Amniotic stem cell (primary cell): ENCODE data around the gene COL15A1.

ENCODE experiments used
- DNase-seq: peaks from one replicate; lab custom pipeline; 2025; lab: John Stamatoyannopoulos, UW

The COL15A1 gene

DNA sequence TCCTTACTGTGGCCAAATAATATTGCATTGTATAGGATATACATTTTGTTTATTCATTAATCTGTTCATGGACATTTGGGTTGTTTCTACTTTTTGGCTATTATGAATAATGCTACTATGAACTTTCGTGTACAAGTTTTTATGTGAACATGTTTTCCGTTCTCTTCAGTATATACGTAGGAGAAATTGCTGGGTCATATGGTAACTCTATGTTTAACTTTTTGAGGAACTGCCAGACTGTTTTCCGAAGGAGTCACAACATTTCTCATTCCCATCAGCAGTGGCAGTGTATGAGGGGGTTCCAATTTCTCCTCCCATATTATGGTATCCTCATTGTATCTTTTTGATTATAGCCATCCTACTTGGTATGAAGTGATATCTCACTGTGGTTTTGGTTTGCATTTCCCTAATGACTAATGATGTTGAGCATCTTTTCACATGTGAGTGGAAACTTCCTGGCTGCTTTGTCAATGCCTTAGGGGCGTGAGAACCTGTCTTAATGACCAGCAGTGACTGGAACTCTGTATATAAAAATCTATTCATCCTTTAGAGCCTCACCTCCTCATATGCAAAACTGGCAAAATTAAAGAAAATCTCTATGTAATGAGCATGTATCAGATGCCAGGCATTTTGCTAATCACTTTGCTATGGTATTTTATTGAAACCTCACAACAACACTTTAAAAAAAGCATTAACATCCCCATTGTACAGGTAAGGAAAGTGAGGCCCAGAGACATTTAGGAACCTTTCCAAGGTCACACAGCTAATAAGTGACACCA, 113.4 kb downstream of the COL15A1 start:
- no peak for DNase-seq

DNA sequence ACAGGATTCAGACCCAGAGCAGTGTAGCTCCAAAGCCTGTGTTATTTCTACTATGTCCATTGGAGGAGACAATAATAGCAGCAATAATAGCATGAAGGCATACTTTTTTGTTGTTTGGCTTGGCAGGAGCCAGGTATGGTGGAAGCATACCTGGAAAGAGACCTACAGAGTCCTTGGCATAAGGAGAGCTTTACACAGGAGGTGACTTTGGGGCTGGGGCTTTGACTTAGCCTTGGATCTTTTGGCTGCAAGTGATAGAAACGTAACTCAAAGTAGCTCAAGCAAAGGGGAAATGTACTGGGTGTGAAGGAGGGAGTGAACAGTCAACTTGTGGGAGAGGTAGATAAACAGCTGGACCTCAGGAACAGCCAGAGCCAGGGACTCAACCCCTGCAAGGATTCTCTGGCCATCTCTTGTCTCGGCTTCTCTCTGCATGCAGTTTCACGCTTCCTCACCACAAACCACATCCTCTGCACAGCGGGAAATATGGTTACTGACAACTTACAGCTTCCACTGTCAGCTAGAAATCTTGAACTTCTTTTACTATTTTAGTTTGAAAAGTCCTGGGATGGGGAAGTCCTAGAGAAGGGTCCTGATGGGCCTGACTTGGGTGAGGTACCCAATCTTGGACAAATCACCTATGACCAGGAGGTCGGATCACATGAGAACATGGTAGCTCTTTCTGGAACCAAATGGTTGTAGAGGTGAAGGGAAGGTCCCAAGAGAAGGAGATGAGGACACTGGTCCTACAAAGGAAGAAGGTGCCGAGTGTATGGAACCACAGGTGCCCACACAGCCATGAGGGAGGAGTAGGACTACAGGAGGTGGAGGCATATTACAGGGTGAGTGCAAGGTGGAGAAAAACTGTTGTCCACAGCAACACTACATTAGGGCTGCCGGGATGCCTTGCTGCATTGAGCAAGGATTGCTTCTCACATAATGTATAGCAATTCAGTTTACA, 114.2 kb downstream of the COL15A1 start:
- DNase-seq, result no peak

DNA sequence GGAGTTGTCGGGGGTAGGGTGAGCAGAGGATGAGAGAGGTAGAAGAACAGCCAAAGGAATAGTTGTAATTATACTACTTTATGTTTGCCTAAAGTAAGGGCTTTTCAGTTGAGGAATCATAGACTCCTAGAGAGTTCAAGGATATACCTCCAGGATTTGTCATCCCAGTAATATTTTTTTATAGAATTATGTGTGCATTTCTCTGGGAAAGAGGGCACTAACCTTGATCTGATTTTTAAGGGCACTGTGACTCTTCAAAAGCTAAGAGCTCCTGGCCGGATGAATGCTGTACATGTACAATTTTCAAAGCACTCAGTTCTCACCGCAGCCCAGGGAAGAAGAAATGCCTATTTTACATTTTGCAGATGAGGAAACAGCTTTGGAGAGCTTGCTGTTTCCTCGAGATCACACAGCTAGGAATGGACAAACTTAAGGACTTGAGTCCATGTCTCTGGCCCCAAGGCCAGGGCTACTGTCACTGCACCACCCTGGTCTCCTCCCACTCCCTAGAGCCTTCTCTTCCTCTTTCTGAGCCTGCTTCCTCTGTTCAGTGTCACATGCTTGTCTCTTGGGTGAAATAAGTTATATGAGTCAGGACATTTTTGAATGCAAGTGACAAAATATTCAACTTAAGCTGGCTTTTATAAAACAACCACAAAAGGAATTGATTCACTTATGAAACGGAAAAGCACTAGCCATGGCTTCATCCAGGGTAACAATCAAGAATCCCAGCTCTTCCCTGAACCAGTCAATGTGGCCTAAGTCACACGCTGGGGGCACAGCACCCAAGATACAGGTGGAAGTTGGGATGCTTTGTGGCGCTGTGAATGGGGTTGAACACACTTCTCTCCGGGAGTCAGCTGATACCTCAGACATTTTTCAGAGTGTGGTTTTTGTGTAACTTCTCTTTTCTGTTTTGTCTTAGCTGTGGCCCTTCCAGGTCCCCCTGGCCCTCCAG, 115.5 kb downstream of the COL15A1 start:
- DNase-seq, result no peak

- DNase-seq, result no peak
These were observed 116.9 kb downstream of the COL15A1 start for GRCh38 chr9:99060621-99061020.

DNA sequence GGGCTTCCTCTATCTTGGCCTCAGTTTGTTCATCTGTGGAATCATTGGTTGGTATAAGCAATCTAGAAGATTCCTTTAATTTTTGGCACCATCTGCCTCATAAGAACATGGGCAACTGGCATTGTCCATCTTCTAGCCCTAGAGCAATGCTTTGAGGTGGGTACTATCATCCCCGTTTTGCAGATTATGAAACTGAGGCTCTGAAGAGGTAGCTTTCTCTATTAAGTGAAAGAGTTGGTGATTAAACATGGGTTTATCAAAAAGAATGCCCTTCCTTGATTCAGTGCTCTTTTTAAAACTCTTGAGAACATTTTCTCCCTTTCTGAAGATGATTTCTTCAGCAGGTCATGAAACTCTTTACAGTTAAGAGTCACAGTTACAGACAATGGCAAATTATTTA, 118.8 kb downstream of the COL15A1 start:
- no peak for DNase-seq

DNA sequence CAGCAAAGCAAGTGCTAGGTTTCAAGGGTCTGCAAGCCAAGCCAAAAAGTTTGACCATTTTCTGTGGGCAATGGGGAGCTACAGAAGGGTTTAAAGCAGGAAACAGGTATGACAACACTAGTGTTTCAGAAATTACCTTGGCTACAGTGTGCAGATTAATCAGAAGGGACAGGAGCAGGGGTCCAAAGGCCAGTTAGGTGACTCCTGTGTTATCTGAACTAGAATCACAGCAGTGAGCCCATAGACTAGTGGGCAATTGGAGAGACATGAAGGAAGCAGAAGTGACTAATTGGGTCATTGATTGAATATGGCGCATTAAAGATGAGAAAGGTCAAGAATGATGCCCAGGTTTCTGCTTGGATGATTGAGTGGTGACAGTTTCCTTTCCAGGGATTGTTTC, 119.8 kb downstream of the COL15A1 start:
- no peak for DNase-seq

DNA sequence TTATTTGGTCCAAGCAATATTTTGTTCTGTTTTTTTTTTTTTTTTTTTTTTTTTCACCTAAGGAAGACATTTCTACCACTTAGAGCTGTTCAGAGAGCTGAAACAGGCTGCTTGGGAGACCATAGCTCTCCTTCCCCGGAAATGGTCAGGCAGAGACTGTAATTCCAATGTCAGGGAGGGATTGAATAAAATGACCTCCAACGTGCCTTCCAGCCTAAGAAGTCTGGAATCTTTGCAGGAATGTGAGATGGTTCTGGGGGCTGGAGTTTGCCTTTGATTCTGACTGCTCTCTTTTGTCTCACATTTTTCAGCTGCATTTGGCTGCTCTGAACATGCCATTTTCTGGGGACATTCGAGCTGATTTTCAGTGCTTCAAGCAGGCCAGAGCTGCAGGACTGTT, 122.9 kb downstream of the COL15A1 start:
- DNase-seq, result no peak

DNA sequence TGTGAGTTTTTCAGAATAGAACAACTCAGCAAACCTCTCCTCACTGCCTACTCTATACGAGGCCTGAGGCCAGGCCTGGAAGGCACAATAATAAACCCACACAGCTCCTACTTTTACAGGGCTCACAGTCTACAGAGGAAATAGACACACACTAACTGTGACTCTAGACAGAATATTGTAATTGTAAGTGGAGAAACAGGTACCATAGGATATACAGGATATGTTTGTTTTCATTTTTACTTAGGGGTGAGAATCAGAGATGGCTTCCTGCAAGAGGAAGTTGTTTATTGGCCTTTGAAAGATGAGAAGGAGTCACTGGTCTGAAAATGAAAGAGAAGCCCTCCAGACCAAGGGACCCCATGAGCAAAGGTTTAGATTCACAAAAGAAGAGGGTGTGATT, 125.4 kb downstream of the COL15A1 start:
- DNase-seq, result no peak

- no peak for DNase-seq
These were observed 125.8 kb downstream of the COL15A1 start for GRCh38 chr9:99069546-99069945.

DNA sequence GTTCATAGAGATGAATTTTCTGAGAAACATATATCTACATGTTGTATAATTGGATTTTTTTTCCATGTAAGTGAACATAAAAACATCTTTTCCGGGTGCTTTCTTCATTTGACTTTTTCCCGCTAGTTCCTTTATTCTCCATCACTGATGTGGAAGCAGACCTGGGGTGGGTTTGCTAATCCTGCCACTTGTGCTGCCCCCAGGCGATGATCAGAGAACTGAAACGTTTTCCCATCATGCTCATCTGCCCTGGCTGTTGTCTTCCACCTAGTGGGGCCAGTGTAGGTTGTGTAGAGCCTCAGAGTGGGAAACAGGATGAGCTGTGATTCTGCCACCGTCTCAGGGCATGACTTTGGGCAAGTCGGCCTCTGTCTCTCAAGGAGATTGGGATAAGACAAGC, 127.0 kb downstream of the COL15A1 start:
- DNase-seq, result no peak

DNA sequence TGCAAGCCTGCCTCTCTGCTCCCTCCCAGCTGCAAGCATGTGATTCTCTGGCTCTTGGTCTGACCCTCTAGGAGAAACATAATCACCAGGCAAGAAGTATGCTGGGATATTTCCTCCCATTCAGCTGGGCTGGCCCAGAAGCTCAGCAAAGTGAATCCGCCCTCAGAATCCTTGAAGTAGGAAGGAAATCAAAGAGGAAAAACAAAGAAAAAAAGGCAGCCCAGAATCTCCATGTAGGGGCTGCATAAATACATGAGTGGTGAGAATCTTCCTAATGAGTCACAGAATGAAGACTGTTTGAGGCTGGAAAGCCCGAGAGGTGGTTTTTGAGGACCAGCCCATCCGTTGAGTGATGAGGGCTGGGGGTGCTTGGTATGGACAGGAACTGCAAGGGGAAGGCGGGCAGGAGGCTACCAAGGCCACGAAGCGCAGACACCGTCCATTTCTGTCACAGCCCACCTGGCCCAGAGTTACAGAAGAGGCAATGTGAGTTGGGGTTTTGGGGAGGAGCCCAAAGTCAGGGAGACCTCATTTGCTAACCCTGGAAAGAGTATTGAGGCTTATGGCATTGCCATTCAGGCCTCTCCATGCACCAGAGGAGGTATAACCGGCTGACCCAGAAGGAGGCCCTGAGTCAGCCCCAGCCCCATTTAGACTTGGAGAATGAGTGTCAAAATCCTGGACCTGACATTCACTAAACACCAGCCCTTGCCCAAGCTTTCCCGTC, 127.8 kb downstream of the COL15A1 start:
- no peak for DNase-seq

DNA sequence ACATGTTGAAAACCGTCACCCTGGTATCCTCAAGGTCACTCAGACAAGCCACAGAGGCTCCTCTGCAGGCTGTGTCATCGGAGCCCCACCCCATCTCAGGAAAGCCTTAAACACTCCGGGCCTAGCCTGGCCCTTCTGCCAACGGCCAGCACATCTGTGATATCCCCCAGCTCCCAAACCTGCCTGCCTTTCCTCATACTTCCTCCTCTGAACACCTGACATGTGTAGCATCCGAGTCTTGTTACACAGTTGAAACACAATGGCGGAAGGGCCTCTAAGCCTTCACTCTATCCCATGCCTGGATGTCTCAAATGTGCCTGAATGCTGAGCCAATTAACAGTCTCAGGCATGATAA, 128.3 kb downstream of the COL15A1 start:
- DNase-seq, result no peak

- no peak for DNase-seq
These were observed 129.6 kb downstream of the COL15A1 start for GRCh38 chr9:99073347-99073746.

DNA sequence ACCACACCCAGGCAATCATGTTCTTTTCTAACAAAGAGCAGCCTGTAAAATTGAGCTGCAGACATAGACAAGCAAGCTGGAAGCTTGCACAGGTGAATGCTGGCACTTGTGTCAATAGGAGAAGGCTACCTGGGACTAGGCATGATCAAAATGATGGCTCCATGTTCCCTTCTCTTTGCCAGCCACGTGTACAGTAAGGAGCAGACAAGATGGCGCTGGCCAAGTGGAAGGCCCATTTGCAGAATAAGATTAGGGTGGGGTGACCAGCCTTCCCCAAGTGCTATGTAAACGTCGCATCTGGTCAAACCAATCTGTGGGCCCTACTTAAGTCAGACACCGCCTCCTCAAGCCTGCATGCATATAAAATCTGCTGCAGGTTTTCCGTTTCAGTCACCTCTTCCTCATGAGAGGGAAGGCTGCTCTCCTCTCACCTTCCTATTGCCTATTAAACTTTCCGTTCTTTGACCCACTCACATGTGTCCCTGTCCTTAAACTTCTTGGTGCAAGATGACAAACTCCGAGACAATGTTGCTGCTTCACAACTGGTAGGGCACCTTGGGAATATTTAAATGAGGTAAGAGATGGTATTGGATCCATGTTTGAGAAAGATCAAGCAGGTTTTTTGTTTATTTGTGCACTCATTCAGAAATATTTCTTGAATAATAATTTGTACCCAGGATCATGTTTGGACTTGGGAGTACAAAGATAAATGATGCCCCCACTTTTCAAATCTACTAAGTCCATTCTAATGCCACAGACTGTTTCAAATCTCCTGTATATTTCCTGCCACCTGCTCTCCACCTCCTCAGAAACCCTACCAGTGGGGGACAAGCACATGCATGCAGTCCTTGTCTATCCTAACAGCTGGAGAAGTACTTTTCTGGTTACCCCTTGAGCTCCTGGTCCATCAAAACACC, 130.5 kb downstream of the COL15A1 start:
- no peak for DNase-seq

GRCh38 chr9:99074902-99075245, 131.2 kb downstream of the COL15A1 start:
- DNase-seq, result no peak

- peak; percentile 36 for DNase-seq
These were observed 131.7 kb downstream of the COL15A1 start for GRCh38 chr9:99075246-99075912.

- DNase-seq, result no peak
These were observed 132.3 kb downstream of the COL15A1 start for GRCh38 chr9:99076030-99076429.

DNA sequence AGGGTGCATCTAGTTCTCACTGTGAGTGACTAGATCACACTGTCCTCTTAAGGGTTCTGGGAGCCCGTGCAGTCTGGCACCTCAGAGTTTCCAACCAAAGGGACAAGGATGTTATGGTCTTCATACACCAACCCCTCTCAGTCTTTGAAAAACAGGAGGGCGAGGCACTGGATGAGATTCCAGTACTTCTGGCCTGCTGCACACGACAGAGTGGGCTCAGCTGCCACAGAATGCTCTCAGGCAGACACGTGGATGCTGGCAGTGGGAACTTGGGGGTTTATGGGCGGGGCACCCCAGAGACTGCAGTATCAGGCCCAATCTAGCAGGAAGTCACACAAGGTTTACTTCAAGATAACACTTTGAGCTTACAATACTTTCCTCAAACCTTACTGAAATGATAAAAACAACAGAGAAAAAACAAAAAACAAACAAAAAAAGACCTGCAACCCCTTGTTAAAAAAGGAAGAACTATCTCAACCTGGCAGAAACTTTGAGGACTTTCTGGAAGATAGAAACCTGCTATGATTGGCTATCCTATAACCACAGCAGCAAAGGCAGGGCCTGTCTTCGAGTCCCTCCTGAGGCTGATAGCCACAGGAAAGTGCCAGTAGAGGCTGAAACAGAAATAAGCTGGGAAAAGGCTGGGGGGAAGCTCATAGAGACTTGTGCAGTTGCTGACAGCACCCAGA, 132.9 kb downstream of the COL15A1 start:
- DNase-seq, result no peak

DNA sequence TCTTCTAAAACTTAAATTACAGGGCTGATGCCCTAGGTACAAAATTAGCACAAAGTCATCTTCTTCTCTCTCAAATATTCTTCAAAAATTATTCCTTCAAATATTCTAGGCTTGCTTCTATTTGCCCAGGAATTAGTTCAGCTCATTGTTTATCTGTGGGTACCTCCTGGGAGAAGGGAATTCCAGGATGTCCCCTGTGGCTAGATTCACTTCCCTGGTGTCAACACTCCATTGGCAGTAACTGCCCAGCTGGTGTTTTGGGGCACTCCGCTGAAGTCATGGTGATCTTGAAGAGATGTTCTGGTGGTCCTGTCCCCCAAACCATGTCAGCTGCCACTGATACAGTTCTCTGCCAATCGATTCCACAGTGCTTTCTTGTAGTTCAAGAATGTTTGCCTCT, 135.0 kb downstream of the COL15A1 start:
- DNase-seq, result no peak
